GM21526 (cell line): ENCODE data around the gene KRTCAP2.
A peak's percentile ranks its signal among the peaks of the same experiment; 100 is the strongest.
"Not testable (repeated sequence)": the region's sequence is repeated elsewhere in the genome, so short reads cannot be mapped to it uniquely, and the experiment has no call there.

Experiments used
- ATAC-seq: cut with Tn5 transposase; IDR thresholded peaks from one replicate; pipeline ENCODE4 v1.9.1; 2021; ENCODE audit warnings: moderate library complexity; ENCODE audit not compliant: unreplicated experiment, low FRiP score

The KRTCAP2 gene

GRCh38 chr1:155170806-155171205 is 2.3 kb downstream of the KRTCAP2 start:
- no peak for ATAC-seq

- no peak for ATAC-seq
Measured at GRCh38 chr1:155170101-155170785, 2.9 kb downstream of the KRTCAP2 start.

- no peak for ATAC-seq
Measured at GRCh38 chr1:155169541-155169940, 3.6 kb downstream of the KRTCAP2 start.

GRCh38 chr1:155168456-155169210 is 4.5 kb downstream of the KRTCAP2 start:
- ATAC-seq, result no peak

- ATAC-seq, result not testable (repeated sequence)
Measured at GRCh38 chr1:155168105-155168445, 5.0 kb downstream of the KRTCAP2 start.

- peak; percentile 49 for ATAC-seq
Measured at GRCh38 chr1:155167166-155168104, 5.7 kb downstream of the KRTCAP2 start.

- ATAC-seq, result no peak
Measured at GRCh38 chr1:155166471-155167165, 6.5 kb downstream of the KRTCAP2 start.

- ATAC-seq, result no peak
Measured at GRCh38 chr1:155166051-155166470, 7.0 kb downstream of the KRTCAP2 start.

GRCh38 chr1:155164625-155165024 is 8.5 kb downstream of the KRTCAP2 start:
- not testable (repeated sequence) for ATAC-seq

- not testable (repeated sequence) for ATAC-seq
Measured at GRCh38 chr1:155163785-155164184, 9.3 kb downstream of the KRTCAP2 start.

GRCh38 chr1:155162631-155163030 is 10.5 kb downstream of the KRTCAP2 start:
- not testable (repeated sequence) for ATAC-seq

GRCh38 chr1:155160128-155160527 is 13.0 kb downstream of the KRTCAP2 start:
- no peak for ATAC-seq

- no peak for ATAC-seq
Measured at GRCh38 chr1:155158991-155159390, 14.1 kb downstream of the KRTCAP2 start.

GRCh38 chr1:155155996-155156643 is 17.0 kb downstream of the KRTCAP2 start:
- not testable (repeated sequence) for ATAC-seq

- ATAC-seq, result no peak
Measured at GRCh38 chr1:155145491-155145890, 27.6 kb downstream of the KRTCAP2 start.

- no peak for ATAC-seq
Measured at GRCh38 chr1:155141749-155142148, 31.4 kb downstream of the KRTCAP2 start.

GRCh38 chr1:155140630-155140953 is 32.5 kb downstream of the KRTCAP2 start:
- no peak for ATAC-seq

GRCh38 chr1:155139895-155140629 is 33.0 kb downstream of the KRTCAP2 start, which contains the start of gene DPM3:
TSS of gene DPM3 (minus strand) at chr1:155140531. CDS start at chr1:155140240, 291 bp downstream.
- ATAC-seq, result no peak
